Lower lobe of right lung (tissue), 2 donors: Measurements from ENCODE around the gene SLC22A7. TPM values are rescaled to one million over a fixed set of nuclear protein-coding genes. Genes with fewer than 3 reads are reported as not detected.
"Not testable (repeated sequence)": the region's sequence is repeated elsewhere in the genome, so short reads cannot be mapped to it uniquely, and the experiment has no call there.

Experiments
- ATAC-seq, 2 donors: fragments of 200-7000 bp; cut with Tn5 transposase; one replicate each; pipeline ENCODE4 v1.9.1; 2020 to 2022; ENCODE audit warnings: mild to moderate bottlenecking in 2 of 2, moderate library complexity in 2 of 2
- DNase-seq: peaks from one replicate; pipeline ENCODE4 v3.0.0-alpha.2; 2020
- H3K27ac ChIP-seq: fragments of 200-600 bp; one replicate; pipeline ENCODE4 v1.8.0; 2022
- H3K27me3 ChIP-seq: fragments of 200-600 bp; one replicate; pipeline ENCODE4 v1.8.0; 2022; ENCODE audit warnings: low read depth
- H3K36me3 ChIP-seq: fragments of 200-600 bp; one replicate; pipeline ENCODE4 v1.8.0; 2022; ENCODE audit warnings: mild to moderate bottlenecking
- H3K4me1 ChIP-seq: fragments of 200-600 bp; one replicate; pipeline ENCODE4 v1.8.0; 2022
- H3K4me3 ChIP-seq: fragments of 200-600 bp; one replicate; pipeline ENCODE4 v1.8.0; 2022; ENCODE audit warnings: mild to moderate bottlenecking
- H3K9me3 ChIP-seq: fragments of 200-600 bp; one replicate; pipeline ENCODE4 v1.8.0; 2022
- CTCF ChIP-seq: fragments of 200-600 bp; IDR thresholded peaks from one replicate; pipeline ENCODE4 v1.8.0; 2022; ENCODE audit warnings: antibody characterized with exemption, mild to moderate bottlenecking
- intact Hi-C: fragments of 100-400 bp; cut with DNase I; formaldehyde crosslinking; loops from one replicate; pipeline ENCODE4 v1.11.0; 2022
- total RNA-seq: library from RNA; stranded (reverse); fragmentation: NEBNext Ultra II Directional; extraction: Animal tissue kit (Norgen Biotek cat#: 25700); gene quantifications from one replicate; pipeline ENCODE4 v1.2.1, GENCODE V29; 2021
- donor health status: DM: no; HTN: yes; CAD: no; lungs with severe emphysema.

The SLC22A7 gene
- total RNA-seq, 1 donor from 2014 or later, result not detected

GRCh38 chr6:43339168-43339567 is 41.1 kb downstream of the SLC22A7 start:
- Histone ChIP-seq H3K4me1 (no peaks in the 10 kb centered on the region), H3K4me3 (no peak overlapping the region), H3K9me3 (no peaks in the 10 kb centered on the region), H3K27me3 (no peaks in the 10 kb centered on the region), H3K36me3 (peaks cover 74% of the 10 kb centered on the region), H3K27ac (no peak overlapping the region)
- intact Hi-C loops, result no loop called here
- no peak for TF ChIP-seq CTCF
- DNase-seq, result no peak
- ATAC-seq, result no peak

GRCh38 chr6:43346243-43346642 is 48.2 kb downstream of the SLC22A7 start:
- H3K4me3 ChIP-seq, ATAC-seq, intact Hi-C loops, H3K4me1 ChIP-seq, H3K27ac ChIP-seq, H3K27me3 ChIP-seq, DNase-seq, H3K9me3 ChIP-seq: not testable (repeated sequence)
- peaks cover 87% of the 10 kb centered on the region for H3K36me3 ChIP-seq

GRCh38 chr6:43347021-43347420 is 49.0 kb downstream of the SLC22A7 start:
- no peaks in the 10 kb centered on the region for H3K4me1 ChIP-seq
- ATAC-seq, result no peak
- peaks cover 85% of the 10 kb centered on the region for H3K36me3 ChIP-seq
- no peak overlapping the region for H3K27ac ChIP-seq
- no peak overlapping the region for H3K4me3 ChIP-seq
- H3K27me3 ChIP-seq, result no peaks in the 10 kb centered on the region
- H3K9me3 ChIP-seq, result no peaks in the 10 kb centered on the region
- TF ChIP-seq CTCF, result no peak
- DNase-seq, result no peak
- intact Hi-C loops, result no loop called here

- H3K27ac ChIP-seq, result no peak overlapping the region
- H3K4me1 ChIP-seq, result no peaks in the 10 kb centered on the region
- H3K9me3 ChIP-seq, result no peaks in the 10 kb centered on the region
- H3K27me3 ChIP-seq, result no peaks in the 10 kb centered on the region
- no peak overlapping the region for H3K4me3 ChIP-seq
- intact Hi-C loops, result no loop called here
- DNase-seq (no peak), ATAC-seq (no peak)
- H3K36me3 ChIP-seq, result peaks cover 81% of the 10 kb centered on the region
- no peak for TF ChIP-seq CTCF
Measured at GRCh38 chr6:43347444-43347843, 49.4 kb downstream of the SLC22A7 start.

- intact Hi-C loops, H3K4me1 ChIP-seq, H3K4me3 ChIP-seq, ATAC-seq, H3K27ac ChIP-seq, H3K9me3 ChIP-seq, DNase-seq, H3K27me3 ChIP-seq: not testable (repeated sequence)
- peaks cover 65% of the 10 kb centered on the region for H3K36me3 ChIP-seq
Measured at GRCh38 chr6:43351951-43352350, 53.9 kb downstream of the SLC22A7 start.

Other genes starting within 250 kb of the SLC22A7 start
- gene CUL7, start 244.4 kb upstream of the SLC22A7 start, total RNA-seq, result 16.1 TPM
- 40.1 TPM for gene MRPL2, start 238.8 kb upstream of the SLC22A7 start, total RNA-seq
- 45.2 TPM for gene KLC4, start 238.6 kb upstream of the SLC22A7 start, total RNA-seq
- 81.0 TPM for gene PTK7, start 221.9 kb upstream of the SLC22A7 start, total RNA-seq
- gene SRF, start 127.0 kb upstream of the SLC22A7 start, total RNA-seq, result 29.2 TPM
- 41.8 TPM for gene CUL9, start 116.1 kb upstream of the SLC22A7 start, total RNA-seq
- 24.0 TPM for gene DNPH1, start 68.8 kb upstream of the SLC22A7 start, total RNA-seq
- 0.09 TPM for gene TTBK1, start 54.8 kb upstream of the SLC22A7 start, total RNA-seq
- gene CRIP3, start 10.6 kb downstream of the SLC22A7 start, total RNA-seq, result 0.95 TPM
- gene ZNF318, start 71.4 kb downstream of the SLC22A7 start, total RNA-seq, result 18.3 TPM
- 34.4 TPM for gene ABCC10, start 129.3 kb downstream of the SLC22A7 start, total RNA-seq
- 0.53 TPM for gene DLK2, start 157.3 kb downstream of the SLC22A7 start, total RNA-seq
- gene TJAP1, start 179.3 kb downstream of the SLC22A7 start, total RNA-seq, result 34.3 TPM
- 1.6 TPM for gene LRRC73, start 212.1 kb downstream of the SLC22A7 start, total RNA-seq
- 103 TPM for gene YIPF3, start 218.7 kb downstream of the SLC22A7 start, total RNA-seq
- gene POLR1C, start 218.8 kb downstream of the SLC22A7 start, total RNA-seq, result 26.1 TPM